Mononuclear cell (primary cell): Measurements from ENCODE around the gene ZMAT3. TPM values are rescaled to one million over a fixed set of nuclear protein-coding genes. Genes with fewer than 3 reads are reported as not detected.

Source experiments
- total RNA-seq: library from RNA; depleted of rRNA; stranded (reverse); fragments of >200 nt; gene quantifications from one replicate; pipeline ENCODE4 v1.2.3, GENCODE V29; 2012

Gene ZMAT3
- total RNA-seq, 1 donor = 5.8 TPM

Other genes with a start within 250 kb of the ZMAT3 start
- gene PIK3CA, start 76.5 kb upstream of the ZMAT3 start, total RNA-seq = 91.3 TPM
- gene KCNMB3, start 179.3 kb upstream of the ZMAT3 start, total RNA-seq = 0.31 TPM